IMR-90 (cell line): Measurements from ENCODE around the gene ZBTB46.

Experiments used
- BHLHE40 ChIP-seq: fragments of 150-350 bp; IDR thresholded peaks from 2 replicates; pipeline ENCODE4 v1.6.1; 2016; ENCODE audit warnings: mild to moderate bottlenecking, low read depth, low read length
- CEBPB ChIP-seq: IDR thresholded peaks from 2 replicates; pipeline ENCODE4 v1.6.1; 2012; ENCODE audit warnings: low read depth, low read length, improper control_type of control experiment
- POLR2A ChIP-seq: IDR thresholded peaks from 2 replicates; pipeline ENCODE4 v1.6.1; 2012; ENCODE audit warnings: mild to moderate bottlenecking, low read depth, low read length
- RAD21 ChIP-seq: IDR thresholded peaks from 2 replicates; pipeline ENCODE4 v1.6.1; 2012; ENCODE audit warnings: low read length, improper control_type of control experiment
- TF ChIP-seq, protein P1 (sequence below): conservative IDR thresholded peaks from 2 replicates; pipeline ENCODE4 v1.5.1; 2012; ENCODE audit warnings: mild to moderate bottlenecking, low read depth, low read length, improper control_type of control experiment

DNA sequence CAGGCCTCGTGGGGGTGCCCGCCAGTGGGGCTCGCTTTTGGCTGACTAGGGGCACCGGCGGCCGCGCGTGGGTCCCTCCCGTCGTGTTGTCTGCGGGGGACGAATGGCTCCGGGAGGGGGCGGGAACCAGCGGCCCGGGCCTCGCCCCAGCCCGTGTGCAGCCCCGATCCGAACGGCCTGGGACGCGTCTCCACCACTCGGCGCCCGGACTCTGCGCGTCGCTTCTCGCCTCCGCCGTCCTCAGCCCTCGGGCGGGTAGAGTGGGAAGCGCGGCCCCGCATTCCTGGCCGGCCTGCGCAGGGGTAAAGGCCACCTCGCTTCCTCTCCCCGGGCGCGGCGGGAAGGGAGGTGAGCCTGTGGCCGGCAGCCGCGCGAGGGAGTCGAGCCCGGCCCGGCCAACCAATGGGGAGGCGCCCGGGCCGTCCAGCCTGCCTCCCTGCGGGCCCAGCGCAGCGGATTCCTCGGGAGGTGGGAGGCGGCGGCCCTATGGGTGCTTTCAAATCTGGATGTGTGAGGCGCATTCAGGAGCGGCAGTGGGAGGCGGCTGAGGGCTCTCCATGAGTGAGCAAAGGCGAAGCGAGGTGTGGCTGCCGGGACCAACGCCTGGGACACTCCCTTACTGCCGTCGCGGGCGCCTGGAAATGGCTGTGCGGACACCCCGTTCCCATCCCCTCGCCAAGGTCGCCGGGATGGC is 1.1 kb upstream of the ZBTB46 start:
- TF ChIP-seq, protein P1, sequence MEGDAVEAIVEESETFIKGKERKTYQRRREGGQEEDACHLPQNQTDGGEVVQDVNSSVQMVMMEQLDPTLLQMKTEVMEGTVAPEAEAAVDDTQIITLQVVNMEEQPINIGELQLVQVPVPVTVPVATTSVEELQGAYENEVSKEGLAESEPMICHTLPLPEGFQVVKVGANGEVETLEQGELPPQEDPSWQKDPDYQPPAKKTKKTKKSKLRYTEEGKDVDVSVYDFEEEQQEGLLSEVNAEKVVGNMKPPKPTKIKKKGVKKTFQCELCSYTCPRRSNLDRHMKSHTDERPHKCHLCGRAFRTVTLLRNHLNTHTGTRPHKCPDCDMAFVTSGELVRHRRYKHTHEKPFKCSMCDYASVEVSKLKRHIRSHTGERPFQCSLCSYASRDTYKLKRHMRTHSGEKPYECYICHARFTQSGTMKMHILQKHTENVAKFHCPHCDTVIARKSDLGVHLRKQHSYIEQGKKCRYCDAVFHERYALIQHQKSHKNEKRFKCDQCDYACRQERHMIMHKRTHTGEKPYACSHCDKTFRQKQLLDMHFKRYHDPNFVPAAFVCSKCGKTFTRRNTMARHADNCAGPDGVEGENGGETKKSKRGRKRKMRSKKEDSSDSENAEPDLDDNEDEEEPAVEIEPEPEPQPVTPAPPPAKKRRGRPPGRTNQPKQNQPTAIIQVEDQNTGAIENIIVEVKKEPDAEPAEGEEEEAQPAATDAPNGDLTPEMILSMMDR = no peak
- TF ChIP-seq CEBPB (no peak), POLR2A (no peak), BHLHE40 (no peak), RAD21 (no peak)
